CD14-positive monocyte (primary cell): ENCODE measurements around the gene ZNRF2. TPM values are rescaled to one million over a fixed set of nuclear protein-coding genes. Genes with fewer than 3 reads are reported as not detected.

Experiments used
- DNase-seq, 3 donors: peaks; one replicate each; pipeline ENCODE4 v3.0.0-alpha.2; 2011 to 2022
- H2AFZ ChIP-seq: 2 replicates; pipeline ENCODE4 v1.6.0; 2012; ENCODE audit warnings: mild to moderate bottlenecking, low read depth, low read length, inconsistent platforms; ENCODE audit not compliant: insufficient read depth, poor library complexity, severe bottlenecking
- H3K27ac ChIP-seq, 2 donors: 1 replicate in 1 of 2; 2 replicates in 1 of 2; pipeline ENCODE4 v1.5.1; 2012 to 2013; ENCODE audit warnings: low read length in 2 of 2, control low read depth in 1 of 2, inconsistent platforms in 1 of 2, low read depth in 1 of 2, mild to moderate bottlenecking in 1 of 2
- H3K27me3 ChIP-seq, 2 donors: one replicate each; pipeline versions ENCODE4 v1.6.0 to v1.6.1; 2011 to 2013; ENCODE audit warnings: low read length in 2 of 2; ENCODE audit not compliant: control insufficient read depth in 2 of 2, insufficient read depth in 2 of 2
- H3K36me3 ChIP-seq, 2 donors: replicated peaks in 1 of 2; 1 replicate in 1 of 2; 2 replicates in 1 of 2; pipeline versions ENCODE4 v1.5.1 to v1.6.1; 2012 to 2013; ENCODE audit warnings: low read length in 2 of 2, control low read depth in 1 of 2, inconsistent platforms in 1 of 2, mild to moderate bottlenecking in 1 of 2; ENCODE audit not compliant: insufficient read depth in 2 of 2, control insufficient read depth in 1 of 2
- H3K4me1 ChIP-seq, 2 donors: 1 replicate in 1 of 2; 2 replicates in 1 of 2; pipeline versions ENCODE4 v1.5.1 to v1.6.1; 2012 to 2013; ENCODE audit warnings: low read length in 2 of 2, control low read depth in 1 of 2, inconsistent platforms in 1 of 2, mild to moderate bottlenecking in 1 of 2, moderate library complexity in 1 of 2; ENCODE audit not compliant: insufficient read depth in 2 of 2, control insufficient read depth in 1 of 2
- H3K4me2 ChIP-seq: replicated peaks from 2 replicates; pipeline ENCODE3; 2012; ENCODE audit warnings: low read length, moderate library complexity, mild to moderate bottlenecking; ENCODE audit not compliant: poor library complexity, severe bottlenecking; ENCODE audit errors: extremely low read depth
- H3K4me3 ChIP-seq, 3 experiments: fragments of 200-600 bp in 1 of 3; sonication (generic) in 1 of 3; replicated peaks in 1 of 3; 1 replicate in 2 of 3; 2 replicates in 1 of 3; pipeline ENCODE4 v1.5.1; 2011 to 2013; ENCODE audit warnings: low read length in 3 of 3, mild to moderate bottlenecking in 3 of 3, control low read depth in 2 of 3, low read depth in 2 of 3, inconsistent platforms in 1 of 3, moderate library complexity in 1 of 3
- H3K79me2 ChIP-seq: 2 replicates; pipeline ENCODE4 v1.6.0; 2012; ENCODE audit warnings: mild to moderate bottlenecking, control low read depth, inconsistent platforms, low read length, moderate library complexity; ENCODE audit not compliant: insufficient read depth
- H3K9ac ChIP-seq: 2 replicates; pipeline ENCODE4 v1.6.0; 2017; ENCODE audit warnings: low read length, mild to moderate bottlenecking; ENCODE audit not compliant: insufficient read depth, poor library complexity, severe bottlenecking
- H3K9me3 ChIP-seq, 2 donors: replicated peaks in 1 of 2; 1 replicate in 1 of 2; 2 replicates in 1 of 2; pipeline versions ENCODE4 v1.5.1 to v1.6.1; 2012 to 2013; ENCODE audit warnings: low read length in 2 of 2, control low read depth in 1 of 2; ENCODE audit not compliant: control insufficient read depth in 1 of 2, insufficient read depth in 1 of 2
- H4K20me1 ChIP-seq: 2 replicates; pipeline ENCODE4 v1.6.0; 2012; ENCODE audit warnings: mild to moderate bottlenecking, low read length, control low read depth, moderate library complexity; ENCODE audit not compliant: insufficient read depth
- H3K27ac Mint-ChIP-seq, 7 donors: one replicate each; pipeline ENCODE4 v1.8.0; 2020; ENCODE audit warnings: mild to moderate bottlenecking in 7 of 7, mixed read lengths in 7 of 7, moderate library complexity in 6 of 7, inconsistent platforms in 2 of 7
- H3K27me3 Mint-ChIP-seq, 3 donors: one replicate each; pipeline ENCODE4 v1.8.0; 2021 to 2022; ENCODE audit warnings: low read depth in 3 of 3, mild to moderate bottlenecking in 3 of 3, mixed read lengths in 3 of 3, moderate library complexity in 3 of 3, inconsistent platforms in 1 of 3
- H3K36me3 Mint-ChIP-seq, 2 donors: one replicate each; pipeline ENCODE4 v1.8.0; 2020; ENCODE audit warnings: mixed read lengths in 2 of 2, inconsistent platforms in 1 of 2, mild to moderate bottlenecking in 1 of 2
- H3K4me1 Mint-ChIP-seq: one replicate; pipeline ENCODE4 v1.8.0; 2020; ENCODE audit warnings: mild to moderate bottlenecking, mixed read lengths
- H3K4me3 Mint-ChIP-seq, 2 donors: one replicate each; pipeline ENCODE4 v1.8.0; 2020; ENCODE audit warnings: mild to moderate bottlenecking in 2 of 2, mixed read lengths in 2 of 2, moderate library complexity in 1 of 2
- H3K9me3 Mint-ChIP-seq, 7 donors: one replicate each; pipeline ENCODE4 v1.8.0; 2020 to 2022; ENCODE audit warnings: mixed read lengths in 7 of 7, mild to moderate bottlenecking in 6 of 7, moderate library complexity in 6 of 7, inconsistent platforms in 2 of 7
- WGBS: methylation state at CpG from one replicate; pipeline ENCODE4 v1.1.5; 2013; ENCODE audit warnings: missing lambda C conversion rate; ENCODE audit not compliant: insufficient coverage; 5-methylcytosine and 5-hydroxymethylcytosine counted together
- intact Hi-C, 2 donors: fragments of 100-400 bp; cut with micrococcal nuclease; formaldehyde crosslinking; loops; one replicate each; pipeline versions ENCODE4 v1.15.0 to v1.15.1; 2023
- polyA plus RNA-seq, 3 donors: library from polyadenylated mRNA; depleted of rRNA in 1 of 3; unstranded in 2 of 3; stranded (reverse) in 1 of 3; fragments of 300-500 nt in 2 of 3; fragments of >200 nt in 1 of 3; fragmentation: Illumina TruSeq in 2 of 3; gene quantifications; 1 replicate in 2 of 3; 2 replicates in 1 of 3; pipeline ENCODE4 v1.2.3, GENCODE V29; 2012 to 2021
- TF ChIP-seq, protein P1 (sequence below): fragments of 200-600 bp; IDR thresholded peaks from one replicate; pipeline ENCODE4 v1.8.0; 2022; ENCODE audit warnings: antibody characterized with exemption, mild to moderate bottlenecking

The ZNRF2 gene
- polyA plus RNA-seq, 3 donors, result 1.9 to 9.5 (median 5.7) TPM

DNA sequence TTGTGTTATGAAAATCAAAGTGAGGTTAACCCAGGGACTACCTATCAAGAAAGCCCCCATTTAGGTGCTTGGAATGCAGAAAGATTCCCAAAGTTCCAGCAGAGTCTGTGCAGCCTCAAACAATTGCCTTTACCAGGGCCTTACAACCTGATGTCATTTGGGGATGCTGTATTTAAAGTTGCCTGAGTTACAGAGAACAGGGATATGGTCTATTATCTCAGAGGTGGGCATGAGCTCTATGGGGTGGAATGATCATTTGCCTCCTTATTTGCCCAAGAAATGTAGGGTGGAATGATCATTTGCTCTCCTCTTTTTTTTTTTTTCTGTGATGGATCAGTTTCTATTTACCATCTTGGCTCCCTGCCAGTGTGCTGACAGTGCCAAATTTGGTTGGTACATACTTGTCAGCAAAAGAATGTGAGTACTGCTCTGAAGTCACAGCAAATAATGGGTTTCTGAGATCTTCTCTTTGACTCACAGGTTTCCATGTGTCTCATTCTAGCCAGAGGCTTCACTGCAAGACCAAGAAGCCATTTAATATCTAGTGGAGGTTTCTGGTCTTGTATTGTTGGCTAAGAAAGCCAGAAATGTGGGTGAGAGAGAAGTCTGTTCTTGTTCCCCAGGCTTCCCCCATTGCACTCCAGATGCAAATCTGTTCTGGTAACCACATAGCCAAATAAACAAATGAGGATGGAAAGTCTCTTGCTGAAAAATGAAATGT is 45.5 kb upstream of the ZNRF2 start:
- no peak overlapping the region for H2AFZ ChIP-seq
- peak; percentile 62 to 81 (median 64) for DNase-seq
- no peak overlapping the region for H3K4me3 Mint-ChIP-seq

DNA sequence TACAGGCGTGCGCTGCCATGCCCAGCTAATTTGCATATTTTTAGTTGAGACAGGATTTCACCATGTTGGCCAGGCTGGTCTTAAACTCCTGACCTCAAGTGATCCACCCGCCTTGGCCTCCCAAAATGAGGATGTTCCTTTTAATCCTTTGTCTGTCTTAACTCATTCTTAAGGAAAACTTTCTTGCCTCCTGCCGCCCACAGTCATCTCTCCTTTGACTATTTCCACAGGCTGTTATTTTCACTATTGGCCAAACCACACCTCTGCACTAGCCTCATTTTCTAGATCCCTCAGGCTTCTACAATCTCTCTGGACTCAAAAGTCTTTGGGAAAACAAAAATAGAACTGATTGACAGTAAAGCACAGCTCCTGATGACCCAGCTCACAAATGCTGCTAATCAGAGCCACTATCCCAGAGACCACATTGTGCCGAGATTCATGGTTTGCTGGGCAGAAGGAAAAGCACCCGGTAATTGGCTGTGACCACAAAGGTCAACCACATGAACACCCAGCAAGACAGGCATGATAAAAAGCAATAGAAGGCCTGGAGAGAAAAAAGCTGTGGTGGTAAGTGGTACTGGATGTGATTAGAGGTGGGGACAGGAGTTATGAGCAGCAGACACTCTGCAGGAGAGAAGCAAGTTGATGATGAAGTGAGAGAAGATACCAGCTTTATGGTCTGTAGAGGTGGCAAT is 44.1 kb upstream of the ZNRF2 start:
- Mint-ChIP-seq H3K27me3 (peaks cover 4 to 9% (median 7%) of the 10 kb centered on the region in 3 donors), H3K9me3 (peaks cover 0 to 3% (median 0%) of the 10 kb centered on the region in 7 donors), H3K36me3 (peaks cover 2 to 7% of the 10 kb centered on the region in 2 donors), H3K4me3 (peak overlapping the region in 1 of 2 donors; percentile 62), H3K4me1 (peaks cover 39% of the 10 kb centered on the region), H3K27ac (peak overlapping the region in 4 of 7 donors; percentile 5 to 75 (median 33))
- Histone ChIP-seq H3K9ac (no peak overlapping the region), H3K4me1 (peaks cover 36 to 38% of the 10 kb centered on the region in 2 donors), H4K20me1 (no peaks in the 10 kb centered on the region), H3K79me2 (no peaks in the 10 kb centered on the region), H3K4me3 (no peak overlapping the region), H2AFZ (no peak overlapping the region), H3K36me3 (no peaks in the 10 kb centered on the region), H3K27me3 (no peaks in the 10 kb centered on the region), H3K4me2 (no peak overlapping the region), H3K27ac (no peak overlapping the region), H3K9me3 (no peaks in the 10 kb centered on the region)
- DNase-seq, result peak in 1 of 3 donors; percentile 15
- TF ChIP-seq, protein P1, sequence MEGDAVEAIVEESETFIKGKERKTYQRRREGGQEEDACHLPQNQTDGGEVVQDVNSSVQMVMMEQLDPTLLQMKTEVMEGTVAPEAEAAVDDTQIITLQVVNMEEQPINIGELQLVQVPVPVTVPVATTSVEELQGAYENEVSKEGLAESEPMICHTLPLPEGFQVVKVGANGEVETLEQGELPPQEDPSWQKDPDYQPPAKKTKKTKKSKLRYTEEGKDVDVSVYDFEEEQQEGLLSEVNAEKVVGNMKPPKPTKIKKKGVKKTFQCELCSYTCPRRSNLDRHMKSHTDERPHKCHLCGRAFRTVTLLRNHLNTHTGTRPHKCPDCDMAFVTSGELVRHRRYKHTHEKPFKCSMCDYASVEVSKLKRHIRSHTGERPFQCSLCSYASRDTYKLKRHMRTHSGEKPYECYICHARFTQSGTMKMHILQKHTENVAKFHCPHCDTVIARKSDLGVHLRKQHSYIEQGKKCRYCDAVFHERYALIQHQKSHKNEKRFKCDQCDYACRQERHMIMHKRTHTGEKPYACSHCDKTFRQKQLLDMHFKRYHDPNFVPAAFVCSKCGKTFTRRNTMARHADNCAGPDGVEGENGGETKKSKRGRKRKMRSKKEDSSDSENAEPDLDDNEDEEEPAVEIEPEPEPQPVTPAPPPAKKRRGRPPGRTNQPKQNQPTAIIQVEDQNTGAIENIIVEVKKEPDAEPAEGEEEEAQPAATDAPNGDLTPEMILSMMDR, result no peak
- intact Hi-C loops, result loop anchor here in 1 of 2 donors (5.0 kb wide), 1 partner anchor 37 kb away; no protein-coding TSS in a partner anchor
- WGBS, result 46% methylated on average over 2 of the region's 6 CpGs

More for the DNA sequence above, 45.5 kb upstream of the ZNRF2 start:
- H3K79me2 ChIP-seq, result no peaks in the 10 kb centered on the region
- Mint-ChIP-seq H3K36me3 (peaks cover 2 to 7% of the 10 kb centered on the region in 2 donors), H3K4me1 (peaks cover 39% of the 10 kb centered on the region), H3K27ac (peak overlapping the region; percentile 35 to 86 (median 81)), H3K27me3 (peaks cover 4 to 9% (median 7%) of the 10 kb centered on the region in 3 donors), H3K9me3 (peaks cover 0 to 3% (median 0%) of the 10 kb centered on the region in 7 donors)
- peaks cover 36 to 38% of the 10 kb centered on the region in 2 donors for H3K4me1 ChIP-seq
- no peaks in the 10 kb centered on the region for H3K36me3 ChIP-seq
- no peaks in the 10 kb centered on the region for H3K27me3 ChIP-seq
- no peak overlapping the region for H3K9ac ChIP-seq
- H3K9me3 ChIP-seq, result no peaks in the 10 kb centered on the region
- no peak overlapping the region for H3K4me3 ChIP-seq
- TF ChIP-seq, protein P1, result no peak
- H3K27ac ChIP-seq, result peak overlapping the region in 1 of 2 donors; percentile 71
- H4K20me1 ChIP-seq, result no peaks in the 10 kb centered on the region
- H3K4me2 ChIP-seq, result no peak overlapping the region
- intact Hi-C loops, result loop anchor here in 1 of 2 donors (5.0 kb wide), 1 partner anchor 212 kb away; the partner anchor contains the start of genes FKBP14 and PLEKHA8
